NOMO-1 (cell line): ENCODE measurements around the gene MEDAG.

Source experiments
- DNase-seq, 2 experiments: peaks; one replicate each; lab custom pipeline; 2025; ENCODE audit not compliant: unreplicated experiment in 2 of 2; lab: John Stamatoyannopoulos, UW

The MEDAG gene

DNA sequence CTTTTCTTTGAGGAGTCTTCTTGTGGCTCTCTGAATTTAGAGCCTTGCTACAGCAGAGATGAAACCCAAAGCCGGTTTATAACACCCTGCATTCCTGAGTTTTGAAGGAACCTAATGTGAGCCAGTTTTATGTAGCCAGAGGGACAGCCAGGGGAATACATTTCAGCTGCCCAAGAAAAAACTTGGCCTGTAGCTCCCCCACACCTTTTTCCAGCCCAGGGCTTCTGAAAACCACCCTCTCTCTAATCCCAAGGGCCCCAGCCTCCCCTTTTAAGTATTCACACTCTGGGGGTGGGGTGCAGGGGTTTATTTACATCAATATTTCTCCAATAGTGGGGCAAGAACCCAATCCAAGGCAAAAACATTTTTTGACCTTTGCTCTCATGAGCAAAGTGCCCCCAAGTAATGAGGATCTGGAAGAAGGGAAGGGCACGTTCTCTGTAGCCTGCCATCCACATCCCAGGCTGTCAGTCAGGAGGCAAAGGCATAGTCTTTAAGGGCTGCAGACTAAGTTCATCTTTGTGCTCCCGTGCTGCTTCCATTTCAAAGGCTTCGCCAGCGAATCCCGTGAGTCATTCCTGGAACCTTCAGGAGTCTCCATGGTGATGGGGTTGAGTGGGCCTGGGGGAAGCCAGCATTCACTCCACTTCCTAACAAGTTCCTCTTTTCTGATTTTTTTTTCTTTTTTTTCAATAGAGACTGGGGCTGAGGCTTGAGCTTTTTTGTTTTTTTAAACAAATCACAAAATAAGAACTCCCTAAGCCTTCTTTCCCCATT, 33.2 kb upstream of the MEDAG start:
- peak in 1 of 2 experiments; percentile 30 for DNase-seq

DNA sequence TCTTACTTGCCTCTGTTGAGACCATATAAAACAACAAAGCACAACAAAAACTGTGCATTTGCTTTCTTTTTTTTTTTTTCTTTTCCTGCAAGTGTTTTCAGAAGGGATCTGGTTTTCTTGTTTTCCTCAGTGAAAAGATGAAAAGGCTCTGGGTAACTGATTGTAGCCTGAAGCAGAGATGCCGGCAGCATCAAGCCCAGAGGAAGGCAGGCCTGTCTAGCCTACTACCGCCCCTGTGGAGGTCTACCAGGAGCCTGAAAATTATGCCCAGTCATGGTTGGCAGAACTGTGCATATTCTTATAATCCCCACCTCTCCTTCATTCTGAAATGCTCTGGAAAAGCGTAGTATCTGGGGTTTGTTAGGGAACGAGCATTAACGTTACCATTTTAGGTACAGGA, 32.6 kb upstream of the MEDAG start:
- no peak for DNase-seq

DNA sequence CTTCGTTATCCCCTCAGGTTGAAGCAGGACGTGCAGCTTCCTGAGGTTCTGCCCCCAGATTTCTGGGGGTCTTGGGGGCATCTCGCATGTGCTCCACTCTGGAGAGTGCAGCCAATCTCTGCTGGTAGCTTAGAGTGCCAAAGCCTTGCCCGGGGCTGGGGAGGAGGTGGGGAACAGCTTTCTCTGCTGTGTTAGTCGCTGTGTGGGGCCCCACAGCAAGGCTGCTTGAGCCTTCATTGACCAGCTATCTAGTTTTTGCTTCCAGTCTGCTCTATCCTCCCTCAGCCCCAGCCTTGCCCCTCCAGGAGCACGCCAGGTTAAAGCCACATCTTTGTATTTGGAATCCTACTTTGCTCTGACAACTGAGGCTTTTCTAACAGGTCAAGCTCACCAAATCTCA, 32.0 kb upstream of the MEDAG start:
- no peak for DNase-seq

DNA sequence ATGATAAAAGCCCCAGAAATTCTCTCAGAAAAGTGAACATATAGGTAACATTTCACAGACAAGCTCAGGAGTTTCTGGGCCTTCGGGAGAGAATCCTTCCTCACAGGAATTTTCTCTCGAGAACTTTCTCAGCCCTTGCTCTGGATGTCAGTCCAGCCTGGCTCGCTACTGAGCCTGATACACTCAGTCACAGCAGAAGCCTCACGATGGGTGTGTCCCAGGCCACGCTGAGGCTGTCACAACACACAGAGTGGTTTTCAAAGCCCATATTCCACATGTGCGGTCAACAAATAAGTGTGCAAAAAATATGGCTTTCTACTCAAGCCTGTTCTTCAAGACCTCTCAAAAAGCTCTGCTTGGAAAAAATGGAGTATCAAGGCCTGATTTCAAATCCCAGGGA, 31.5 kb upstream of the MEDAG start:
- DNase-seq = no peak

DNA sequence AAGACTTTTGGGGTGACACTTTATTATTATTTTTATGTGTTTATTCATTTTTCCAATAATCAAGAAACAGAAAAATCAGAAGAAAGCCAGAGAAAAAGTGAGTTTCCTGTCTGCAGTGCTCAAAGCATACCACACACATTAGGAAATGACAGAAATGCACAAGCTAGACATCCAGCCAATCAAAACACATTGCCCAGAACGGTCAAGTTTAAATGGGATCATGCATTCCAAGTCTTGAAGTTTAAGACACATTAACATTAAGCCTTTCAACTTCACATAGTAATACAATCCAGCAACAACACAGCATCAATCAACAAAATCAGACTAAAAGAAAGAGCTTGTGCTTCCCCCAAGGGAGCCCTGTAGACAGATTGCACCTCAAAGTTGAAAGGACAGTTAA, 28.7 kb upstream of the MEDAG start:
- DNase-seq = no peak

DNA sequence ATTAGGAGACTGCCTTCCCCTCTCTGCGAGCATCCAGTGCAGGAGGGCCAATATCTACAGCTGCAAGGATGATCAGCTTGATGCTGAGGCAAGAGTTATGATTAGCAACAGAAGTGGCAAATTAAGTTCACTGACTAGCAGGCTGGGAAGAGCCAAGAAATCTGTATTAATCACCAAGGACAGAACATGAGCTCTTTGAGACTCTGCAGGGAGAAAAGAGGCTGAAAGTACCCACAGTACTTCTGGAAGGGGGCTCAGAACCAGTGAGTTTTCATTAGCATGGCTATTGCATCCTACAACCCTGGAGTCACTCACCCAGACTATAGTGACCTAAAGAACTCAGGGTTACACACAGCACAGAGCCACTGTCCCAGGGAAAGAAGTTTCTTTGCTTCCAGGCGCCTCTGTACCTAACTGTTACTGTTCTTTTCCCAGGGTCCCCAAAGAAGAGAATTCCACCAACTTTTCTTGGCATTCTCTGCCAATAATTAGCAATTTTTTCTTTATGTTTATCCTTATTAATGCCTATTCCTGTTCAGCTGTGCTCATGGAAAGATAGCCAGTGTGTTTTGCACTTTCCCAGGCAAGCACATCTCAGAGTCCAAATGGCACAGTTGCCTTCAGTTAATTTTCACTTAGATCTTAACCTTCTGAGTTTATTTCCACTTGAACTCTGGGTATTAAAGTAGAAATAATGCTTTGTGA, 25.8 kb upstream of the MEDAG start:
- no peak for DNase-seq

DNA sequence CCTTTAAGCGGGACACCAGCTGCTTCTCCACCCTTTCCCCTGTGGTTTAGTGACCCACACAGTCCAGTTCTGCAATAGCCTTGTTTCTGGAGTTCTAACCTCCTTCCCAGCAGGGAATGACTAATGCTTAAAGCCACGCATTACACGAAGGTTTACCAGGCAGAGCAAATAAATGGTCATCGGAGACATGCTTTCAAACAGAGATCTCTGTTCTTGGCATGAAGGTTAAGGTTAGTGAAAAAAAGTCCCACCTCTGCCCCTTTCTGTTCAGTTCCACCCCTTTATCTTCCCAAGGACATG, 25.3 kb upstream of the MEDAG start:
- DNase-seq = no peak

DNA sequence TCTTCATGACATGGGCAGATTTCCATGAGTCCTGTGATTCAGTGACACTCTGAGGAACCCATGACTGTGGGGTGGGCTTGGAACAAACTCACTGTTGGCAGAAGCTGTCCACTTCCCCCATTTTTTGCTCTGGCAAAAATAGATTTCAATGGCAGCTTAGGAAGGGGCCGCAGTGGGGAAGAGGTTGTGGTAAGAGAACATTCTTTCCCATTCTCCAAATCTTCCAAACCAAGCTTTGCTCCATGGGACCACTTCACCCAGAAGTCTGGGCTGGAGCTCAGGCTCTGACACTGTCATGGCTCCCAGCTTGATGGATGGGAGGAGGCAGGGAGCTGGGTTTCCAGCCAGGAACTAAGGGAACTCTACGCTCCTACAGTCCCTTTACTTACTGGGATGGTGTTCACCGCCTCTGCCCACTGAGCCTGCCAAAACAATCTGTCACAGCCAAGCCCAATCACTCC, 24.9 kb upstream of the MEDAG start:
- DNase-seq = no peak

DNA sequence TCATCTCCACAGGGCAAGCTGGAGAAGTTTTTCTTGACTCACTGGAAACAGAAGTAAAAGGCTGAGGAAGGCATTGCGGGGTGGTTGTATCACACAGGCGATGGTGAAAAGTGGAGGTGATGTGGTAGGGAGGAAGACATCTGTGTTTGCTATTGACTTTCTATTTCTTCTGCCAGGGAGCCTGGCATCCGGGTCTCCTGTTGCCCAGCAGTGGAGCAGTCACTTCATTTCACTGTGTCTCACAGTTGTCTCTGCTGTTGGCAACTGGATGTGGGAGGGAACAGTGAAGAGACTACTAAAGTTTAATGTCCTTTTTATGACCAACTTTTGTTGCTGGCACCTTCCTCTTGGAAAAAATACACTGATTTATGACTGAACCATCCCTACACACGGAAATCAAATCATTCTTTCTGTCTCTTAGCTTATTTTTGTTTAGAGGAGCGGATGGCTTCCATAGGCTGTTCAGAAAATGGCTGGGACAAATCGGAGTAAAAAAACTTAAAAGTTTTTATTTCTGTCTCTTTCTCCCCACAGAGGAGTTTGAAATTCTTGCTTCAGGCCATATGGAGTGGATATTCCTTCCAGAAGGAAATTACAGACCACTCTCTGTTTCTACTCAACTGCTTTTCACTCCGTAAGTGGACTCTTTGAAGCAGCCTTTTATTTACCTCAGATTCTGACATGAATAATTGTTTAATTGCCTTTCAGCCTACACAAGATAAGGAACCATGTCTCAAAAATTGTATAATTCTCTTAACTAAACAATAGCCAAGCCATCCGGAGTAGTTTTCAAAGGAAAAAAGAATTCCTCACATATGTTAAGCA, 23.8 kb upstream of the MEDAG start:
- DNase-seq = no peak

DNA sequence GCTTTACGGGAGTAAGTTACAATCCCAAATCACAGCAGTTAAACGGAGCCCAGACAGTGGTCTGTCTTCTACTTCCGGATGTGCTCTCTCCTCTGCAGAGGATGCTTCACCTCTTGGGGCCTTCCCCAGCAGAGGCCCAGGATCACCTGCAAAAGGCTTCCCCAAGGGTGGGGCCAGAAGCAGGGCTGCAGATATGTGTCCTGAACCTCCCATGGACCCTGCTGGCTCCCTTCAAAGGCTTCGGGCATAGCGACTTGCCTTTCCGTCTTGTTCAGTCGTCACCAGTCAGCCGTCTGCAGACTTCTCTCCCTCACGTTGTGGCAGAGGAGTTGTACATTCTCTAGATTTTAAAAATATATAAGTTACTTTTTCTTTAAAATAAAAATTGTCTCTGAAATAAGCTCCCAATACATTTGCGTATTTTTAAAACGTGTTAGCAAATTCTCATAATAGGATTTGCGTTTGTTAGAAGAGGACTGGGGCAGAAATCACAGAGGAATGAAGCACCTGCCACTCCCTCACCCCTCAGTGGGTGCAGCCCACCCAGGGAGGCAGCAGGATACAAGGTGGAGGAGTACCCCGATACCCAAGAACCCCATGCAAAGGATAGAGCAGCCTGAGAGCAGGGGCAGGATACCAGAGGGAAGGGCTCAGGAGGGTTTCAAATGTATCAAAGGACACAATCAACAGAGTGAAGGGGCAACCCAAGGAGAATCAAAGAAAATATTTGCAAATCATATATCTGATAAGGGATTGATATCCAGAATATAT, 22.9 kb upstream of the MEDAG start:
- no peak for DNase-seq

DNA sequence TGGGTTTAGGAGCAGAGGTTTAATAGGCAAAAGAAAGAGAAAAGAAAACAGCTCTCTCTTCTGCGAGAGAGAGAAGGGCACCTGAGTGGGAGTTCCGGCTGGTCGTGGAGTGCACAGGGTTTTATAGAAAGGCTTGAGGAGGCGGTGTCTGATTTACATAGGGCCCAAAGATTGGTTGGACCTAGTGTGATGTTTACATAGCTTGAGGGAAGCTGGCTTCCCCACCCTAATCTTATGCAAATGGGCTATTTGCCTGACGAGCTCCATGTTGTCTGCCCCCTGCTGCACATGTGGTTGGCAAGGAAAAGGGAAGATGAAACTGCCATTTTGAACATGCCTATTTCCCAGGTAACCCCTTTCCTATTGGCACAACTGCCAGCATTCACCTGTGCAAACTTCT, 21.5 kb upstream of the MEDAG start:
- DNase-seq = peak; percentile 17 to 29

DNA sequence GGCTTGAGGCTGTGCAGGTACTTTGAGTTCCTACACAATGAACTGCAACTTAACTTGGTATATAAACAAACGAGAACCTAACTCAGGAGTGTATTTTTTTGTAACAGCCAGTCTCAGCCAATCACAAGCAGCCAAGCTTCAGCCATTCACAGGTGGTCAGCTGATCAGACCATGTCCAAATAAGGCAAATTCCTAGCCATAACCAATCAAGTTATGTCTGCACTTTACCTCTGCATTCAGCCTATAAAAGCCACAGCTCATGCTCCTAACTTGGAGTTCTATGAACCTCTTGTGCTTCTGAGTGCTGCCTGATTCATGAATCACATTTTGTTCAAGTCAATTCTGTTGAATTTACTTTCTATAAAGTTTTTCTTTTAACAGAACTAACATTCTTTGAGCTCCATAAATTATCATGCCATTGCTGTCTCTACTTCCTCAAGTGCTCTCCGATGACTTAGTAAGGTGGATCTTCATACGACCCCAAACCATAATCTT, 16.8 kb upstream of the MEDAG start:
- no peak for DNase-seq

DNA sequence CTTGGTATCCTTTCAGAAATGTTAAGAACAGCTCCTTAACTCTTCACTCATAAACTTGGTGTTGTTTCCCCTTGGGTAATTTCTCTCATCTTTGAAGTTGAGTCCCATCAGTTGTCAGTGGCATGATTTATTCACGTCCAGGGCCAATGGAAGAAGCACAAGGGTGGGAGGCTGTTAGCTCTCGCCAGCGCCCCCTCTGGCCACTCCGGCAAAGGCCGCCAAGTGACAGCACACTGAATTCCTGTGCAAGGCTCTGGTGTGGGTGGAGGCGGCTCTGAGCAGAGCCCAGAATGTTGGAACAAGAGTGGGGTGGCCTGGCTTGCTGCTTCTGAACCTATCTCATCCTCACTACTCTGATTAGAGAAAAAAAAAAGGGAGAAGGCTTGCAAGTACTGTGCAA, 13.1 kb upstream of the MEDAG start:
- DNase-seq = no peak

DNA sequence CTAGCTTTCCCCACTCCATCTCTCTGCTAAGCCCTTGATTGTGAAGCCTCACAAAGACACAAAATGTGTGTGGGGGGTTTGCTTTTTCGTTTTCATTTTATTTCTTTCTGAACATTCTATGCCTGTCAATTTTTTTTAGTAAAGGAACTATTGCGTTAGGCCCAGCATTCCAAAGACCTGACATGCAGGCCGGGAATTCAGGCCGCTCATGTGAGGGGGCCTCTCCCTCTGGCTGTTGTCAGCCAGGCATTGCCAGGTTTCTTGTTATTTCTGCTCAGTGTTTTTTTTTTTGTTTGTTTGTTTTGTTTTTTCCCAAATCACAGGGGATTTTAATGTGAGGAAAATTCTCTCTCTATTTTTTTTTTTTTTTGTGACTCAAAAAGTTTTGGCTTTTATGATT, 10.3 kb upstream of the MEDAG start:
- no peak for DNase-seq

DNA sequence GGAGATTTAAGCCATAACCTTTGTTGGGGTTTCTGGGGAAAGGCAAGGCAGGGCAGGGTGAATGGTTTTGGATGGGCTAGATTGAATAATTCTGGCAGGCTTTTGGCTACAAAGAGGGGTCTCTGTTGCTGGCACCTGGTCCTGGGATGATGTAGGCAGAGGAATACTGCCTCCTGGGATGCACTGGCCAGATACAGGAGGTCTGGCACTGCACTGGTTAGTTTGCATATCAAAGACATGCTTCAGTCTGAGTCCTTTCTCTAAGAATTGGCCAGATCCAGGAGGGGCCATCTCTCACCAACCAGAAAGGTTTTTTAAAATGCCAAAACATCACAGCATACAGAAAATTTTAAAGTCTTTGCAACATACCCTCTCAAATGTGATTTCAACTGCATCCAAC, 8.0 kb upstream of the MEDAG start:
- no peak for DNase-seq

DNA sequence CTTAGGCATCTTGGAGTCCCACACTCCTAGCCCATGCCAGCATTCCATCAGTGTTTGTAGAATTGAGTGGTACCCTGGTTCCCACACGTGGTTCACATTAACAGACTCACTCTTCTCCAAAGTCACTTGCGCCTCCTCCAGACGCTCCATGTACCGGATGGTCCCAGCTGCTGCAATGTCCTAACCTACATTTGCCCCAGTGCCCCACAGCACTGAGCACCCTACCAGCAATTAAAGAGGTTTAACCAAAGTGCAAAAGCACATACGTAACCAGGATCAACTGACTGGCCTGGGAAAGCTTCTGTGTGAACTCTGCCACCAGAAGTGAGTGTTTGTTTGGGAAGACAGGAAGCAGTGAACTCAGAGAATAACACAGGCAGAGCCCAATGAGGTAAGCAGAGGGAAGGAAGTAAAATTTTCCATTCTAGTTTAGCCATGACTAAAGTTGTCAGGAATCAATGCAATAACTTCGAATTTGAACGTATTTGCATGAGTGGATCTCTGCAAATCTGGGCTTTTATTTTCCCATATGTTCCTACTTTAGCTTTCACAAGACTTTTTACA, 7.3 kb upstream of the MEDAG start:
- no peak for DNase-seq

DNA sequence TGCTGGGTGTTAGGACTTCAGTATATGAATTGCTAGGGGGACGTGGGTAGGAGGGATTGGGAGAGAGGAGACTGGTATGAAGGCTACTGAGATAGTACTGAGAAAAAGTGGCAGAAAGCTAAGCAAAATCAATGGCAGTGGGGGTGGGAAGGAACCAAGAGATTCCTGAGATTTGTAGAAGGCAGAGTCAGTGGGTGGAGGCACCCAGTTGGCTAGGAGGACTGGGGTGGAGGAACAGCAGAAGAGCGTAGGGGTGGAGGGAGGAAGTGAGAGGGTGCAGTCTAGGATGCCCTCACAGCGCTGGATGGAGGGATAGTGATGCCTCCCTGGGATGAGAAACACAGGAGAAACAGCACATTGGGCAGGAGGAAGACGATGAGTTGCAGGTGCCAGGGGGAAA, 5.6 kb upstream of the MEDAG start:
- DNase-seq = no peak

DNA sequence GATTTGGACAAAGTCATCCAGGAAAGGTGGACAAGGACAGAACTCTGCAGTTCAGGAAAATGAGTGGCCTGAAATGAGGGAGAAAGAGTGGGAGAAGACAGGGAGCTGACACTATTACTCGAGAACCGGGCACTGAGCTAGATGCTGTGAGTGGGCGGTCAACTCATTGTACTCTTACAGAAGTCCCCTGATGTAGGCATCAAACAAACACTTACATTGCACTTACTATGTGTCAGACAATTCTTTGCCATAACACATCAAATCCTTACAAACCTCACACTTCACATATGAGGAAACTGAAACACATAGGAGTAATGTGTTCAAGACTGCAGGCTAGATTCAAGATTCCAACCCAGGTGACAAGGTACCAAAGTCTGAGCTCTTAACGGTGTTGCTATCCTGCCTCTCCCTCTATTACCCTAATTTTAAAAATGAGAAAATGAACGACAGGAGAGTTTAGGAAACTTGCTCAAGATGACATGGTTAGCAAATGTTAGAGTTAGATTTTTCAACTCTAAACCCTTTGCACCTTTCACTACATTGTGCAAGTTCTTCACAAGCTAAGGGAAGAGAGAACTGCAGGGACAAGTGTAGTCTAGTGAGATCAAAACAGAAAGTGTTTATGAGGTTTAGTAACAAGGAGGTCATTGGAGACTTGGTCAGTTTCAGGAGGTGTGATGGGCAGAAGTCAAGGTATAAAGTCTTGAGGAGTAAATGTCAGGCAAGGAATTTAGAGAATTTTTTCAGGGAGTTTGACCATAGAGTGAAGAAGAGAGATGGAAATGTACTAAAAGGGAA, 4.9 kb upstream of the MEDAG start:
- no peak for DNase-seq

DNA sequence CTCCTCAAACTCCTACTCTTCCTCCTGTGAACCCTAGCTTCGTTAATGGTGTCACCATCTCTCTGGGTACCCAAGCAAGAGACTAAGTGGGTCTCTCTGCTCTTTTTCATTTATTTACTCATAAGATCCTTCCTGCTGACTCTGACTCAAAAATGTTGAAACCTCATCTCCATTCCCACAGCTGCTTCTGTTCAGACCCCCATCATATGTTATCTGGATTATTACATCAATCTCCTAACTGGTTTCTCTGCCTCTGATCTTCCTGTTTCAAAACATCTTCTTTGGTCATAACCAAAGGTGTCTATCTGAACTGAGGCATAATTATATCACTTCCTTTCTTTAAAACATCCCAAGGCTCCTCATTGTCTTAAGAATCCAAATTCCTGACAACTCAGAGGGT, 2.0 kb upstream of the MEDAG start:
- DNase-seq = no peak
